ENCODE measurements around the gene MYO18A.

Gene MYO18A

DNA sequence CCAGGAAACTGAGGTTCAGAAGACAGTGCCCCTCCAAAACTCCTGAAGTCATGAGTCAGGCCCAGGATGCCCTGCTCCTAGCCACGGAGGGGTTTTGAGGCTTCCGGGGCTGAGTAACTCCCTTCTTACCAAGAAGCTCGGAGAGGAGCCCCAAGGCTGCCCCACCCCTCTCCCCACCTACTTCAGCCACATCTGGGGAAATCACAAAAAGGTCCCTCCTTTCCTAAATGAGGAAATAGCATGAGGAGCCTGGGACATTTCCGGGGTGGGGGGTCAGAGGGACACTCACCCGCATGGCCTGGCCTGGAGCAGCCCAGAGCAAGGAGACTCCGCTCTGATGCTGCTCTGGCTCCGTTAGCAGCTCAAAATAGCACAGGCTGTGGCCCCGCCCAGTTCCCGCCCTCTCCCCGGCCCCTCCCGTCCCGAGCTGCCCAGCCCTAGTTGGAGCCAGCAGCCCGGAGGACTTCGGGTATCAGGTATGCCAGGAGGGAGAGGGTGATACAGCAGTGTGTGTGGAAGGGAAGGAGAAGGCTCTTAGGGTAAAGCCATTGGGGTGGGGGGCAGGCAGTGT lies 40.1 kb downstream of the MYO18A start:
- peak overlapping the region; percentile 64; the same call in 1 of the 2 replicates for H3K4me3 ChIP-seq (ENCODE audit: low read length)
- no peak for TF ChIP-seq ZNF274 (IDR thresholded peaks at IDR 0.05; ENCODE audit: low read depth, low read length)

DNA sequence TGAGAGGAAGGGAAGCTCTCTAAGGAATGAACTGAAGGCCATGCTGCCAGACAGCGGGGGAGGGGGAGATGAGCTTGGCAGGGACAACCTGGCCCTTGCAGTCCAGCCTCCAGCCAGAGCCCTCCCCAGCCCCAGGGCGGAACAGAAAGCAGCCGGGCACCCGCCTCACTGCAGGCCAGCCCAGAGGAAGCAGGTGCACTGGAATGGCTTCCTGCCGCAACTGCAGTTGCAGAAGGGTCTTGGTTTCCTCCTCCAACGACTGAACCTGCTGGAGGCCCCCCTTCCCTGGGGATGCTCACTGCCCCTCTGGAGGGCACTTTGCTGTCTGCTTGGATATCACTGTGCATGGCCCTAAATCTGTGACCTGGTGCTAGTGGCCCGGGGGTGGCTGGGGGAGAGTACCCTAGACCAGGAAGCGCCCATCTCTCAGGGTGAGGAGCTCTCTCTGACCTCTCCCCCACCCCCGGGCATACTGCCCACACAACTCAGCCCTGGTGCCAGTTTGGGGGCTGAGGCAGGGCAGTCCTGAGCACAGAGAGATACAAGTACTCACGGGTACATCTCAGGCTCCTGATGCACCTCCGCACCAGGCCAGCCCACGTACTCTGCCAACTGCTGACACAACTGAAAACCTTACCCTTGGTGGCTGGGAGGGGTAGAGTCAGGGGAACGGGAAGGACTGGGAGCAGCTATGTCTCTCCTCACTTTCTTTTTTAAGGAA lies 41.1 kb downstream of the MYO18A start:
- peak overlapping the region; percentile 64; the same call in 1 of the 2 replicates for H3K4me3 ChIP-seq (ENCODE audit: low read length)
- TF ChIP-seq ZNF274 (IDR thresholded peaks at IDR 0.05; ENCODE audit: low read depth, low read length), result no peak

DNA sequence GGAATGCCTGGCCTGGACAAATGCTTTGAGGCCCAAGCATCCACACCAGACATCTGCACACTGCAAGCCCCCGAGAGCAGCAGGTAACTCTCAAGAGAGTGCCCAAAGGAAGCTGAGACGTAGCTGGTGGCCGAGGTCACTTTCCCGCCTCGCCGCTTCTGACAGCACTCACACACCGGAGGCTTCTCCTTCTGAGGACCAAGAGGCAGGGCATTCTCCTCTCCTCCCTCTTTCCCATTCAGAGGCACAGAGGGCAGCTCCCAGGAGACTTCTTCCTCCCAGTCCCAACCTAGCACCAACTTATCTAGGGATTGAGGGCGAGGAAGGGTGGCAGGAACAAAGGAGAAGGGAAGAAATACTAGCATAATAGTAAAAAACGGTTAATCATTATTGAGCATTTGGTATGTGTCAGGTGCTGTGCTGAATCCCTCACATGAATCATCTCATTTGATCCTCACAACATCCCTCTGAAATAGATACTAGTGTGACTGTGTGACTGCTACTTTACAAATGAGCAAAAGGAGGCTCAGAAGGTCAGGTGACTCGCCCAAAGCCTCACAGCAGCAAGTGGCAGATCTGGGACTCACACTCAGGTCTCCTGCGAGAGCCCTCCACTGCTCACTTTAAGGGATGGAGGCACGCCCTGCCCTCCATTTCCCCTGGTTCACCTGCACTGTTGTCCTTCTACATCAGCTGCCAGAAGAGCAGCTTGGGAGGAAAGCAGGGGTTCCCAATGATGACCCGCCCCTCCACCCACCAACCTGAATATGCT lies 41.8 kb downstream of the MYO18A start:
- TF ChIP-seq ZNF274 (IDR thresholded peaks at IDR 0.05; ENCODE audit: low read depth, low read length), result no peak
- H3K4me3 ChIP-seq (ENCODE audit: low read length), result peak overlapping the region; percentile 64; the same call in 1 of the 2 replicates

DNA sequence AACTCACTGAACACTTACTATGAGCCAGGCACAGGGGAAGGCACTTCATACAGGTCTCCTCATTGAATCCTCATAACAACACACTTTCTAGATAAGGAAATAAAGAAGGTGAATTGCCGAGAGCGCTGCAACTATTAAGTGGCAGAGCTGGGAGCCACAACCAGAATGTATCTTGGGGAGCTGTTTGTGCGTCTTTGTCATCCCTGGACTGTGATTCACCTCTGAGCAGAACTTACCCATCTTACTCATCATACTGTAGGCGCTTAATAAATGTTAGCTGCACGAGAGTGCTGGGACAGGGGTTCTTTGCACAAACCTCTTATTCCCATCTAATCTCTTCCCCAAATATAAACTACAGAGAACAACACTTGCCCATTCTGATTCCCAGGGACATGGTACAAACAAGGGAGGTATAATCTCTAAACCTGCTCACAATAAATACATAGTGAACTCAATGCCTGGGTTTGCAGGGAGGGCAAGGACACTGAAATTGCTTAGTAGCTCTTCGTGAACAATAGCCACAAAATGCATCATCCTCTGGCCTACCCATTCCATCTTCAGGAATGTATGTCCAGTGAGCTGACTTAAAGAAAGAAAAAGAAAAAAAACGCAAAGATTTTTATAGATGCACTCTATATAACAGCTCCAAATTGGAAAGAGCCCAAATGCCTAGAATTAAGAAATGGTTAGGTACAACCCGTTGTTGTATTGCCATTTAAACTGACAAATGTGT lies 43.0 kb downstream of the MYO18A start:
- TF ChIP-seq ZNF274 (IDR thresholded peaks at IDR 0.05; ENCODE audit: low read depth, low read length), result no peak
- no peak overlapping the region for H3K4me3 ChIP-seq (ENCODE audit: low read length)

DNA sequence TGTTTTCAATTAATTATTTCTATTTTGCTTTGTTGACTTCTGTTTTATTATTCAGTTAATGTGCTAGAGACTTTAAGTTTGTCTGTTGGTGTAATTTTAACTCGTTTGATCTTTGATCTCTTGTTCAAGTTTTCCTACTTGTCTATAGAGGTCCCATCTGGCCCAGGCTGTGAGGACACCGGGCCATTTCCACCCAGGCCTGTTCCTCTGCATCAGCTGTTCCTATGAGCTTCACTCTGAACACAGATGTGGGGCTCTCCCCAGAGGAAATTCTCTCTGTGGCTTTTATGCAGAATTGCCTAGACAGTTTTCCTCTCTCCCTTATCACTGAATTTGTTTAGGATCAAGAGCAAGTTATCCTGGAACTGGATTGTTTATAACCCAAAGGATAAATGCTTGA lies 44.7 kb downstream of the MYO18A start:
- TF ChIP-seq ZNF274 (IDR thresholded peaks at IDR 0.05; ENCODE audit: low read depth, low read length), result no peak
- no peak overlapping the region for H3K4me3 ChIP-seq (ENCODE audit: low read length)

DNA sequence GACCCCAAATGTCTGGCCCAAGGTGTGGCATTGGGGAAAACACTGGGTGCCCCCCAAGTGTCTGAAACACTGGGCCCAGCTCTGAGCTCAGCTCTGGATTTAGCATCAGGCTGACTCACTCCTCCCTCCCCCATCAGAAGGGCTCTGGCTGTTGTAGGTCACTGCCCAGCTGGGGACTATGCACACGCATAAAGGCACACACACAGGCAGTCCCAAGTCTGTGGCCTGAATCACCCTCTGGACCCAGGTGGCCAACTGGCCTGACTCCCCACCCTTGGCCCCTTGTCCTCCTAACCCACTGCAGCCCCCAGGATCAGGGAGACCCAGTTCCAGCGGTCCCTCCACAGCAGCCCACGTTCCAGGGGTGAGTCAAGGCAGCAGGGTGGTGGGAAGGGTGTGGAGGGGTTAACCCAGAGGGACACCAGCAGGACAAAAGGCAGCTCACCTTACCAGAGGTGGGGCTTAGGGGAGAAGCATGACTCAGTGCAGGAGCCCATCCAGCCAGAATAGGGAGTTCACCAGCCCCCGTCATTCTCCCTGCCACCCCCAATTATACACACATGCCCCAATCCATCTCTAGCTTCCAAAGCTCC lies 47.0 kb downstream of the MYO18A start:
- H3K4me3 ChIP-seq (ENCODE audit: low read length), result no peak overlapping the region
- no peak for TF ChIP-seq ZNF274 (IDR thresholded peaks at IDR 0.05; ENCODE audit: low read depth, low read length)

DNA sequence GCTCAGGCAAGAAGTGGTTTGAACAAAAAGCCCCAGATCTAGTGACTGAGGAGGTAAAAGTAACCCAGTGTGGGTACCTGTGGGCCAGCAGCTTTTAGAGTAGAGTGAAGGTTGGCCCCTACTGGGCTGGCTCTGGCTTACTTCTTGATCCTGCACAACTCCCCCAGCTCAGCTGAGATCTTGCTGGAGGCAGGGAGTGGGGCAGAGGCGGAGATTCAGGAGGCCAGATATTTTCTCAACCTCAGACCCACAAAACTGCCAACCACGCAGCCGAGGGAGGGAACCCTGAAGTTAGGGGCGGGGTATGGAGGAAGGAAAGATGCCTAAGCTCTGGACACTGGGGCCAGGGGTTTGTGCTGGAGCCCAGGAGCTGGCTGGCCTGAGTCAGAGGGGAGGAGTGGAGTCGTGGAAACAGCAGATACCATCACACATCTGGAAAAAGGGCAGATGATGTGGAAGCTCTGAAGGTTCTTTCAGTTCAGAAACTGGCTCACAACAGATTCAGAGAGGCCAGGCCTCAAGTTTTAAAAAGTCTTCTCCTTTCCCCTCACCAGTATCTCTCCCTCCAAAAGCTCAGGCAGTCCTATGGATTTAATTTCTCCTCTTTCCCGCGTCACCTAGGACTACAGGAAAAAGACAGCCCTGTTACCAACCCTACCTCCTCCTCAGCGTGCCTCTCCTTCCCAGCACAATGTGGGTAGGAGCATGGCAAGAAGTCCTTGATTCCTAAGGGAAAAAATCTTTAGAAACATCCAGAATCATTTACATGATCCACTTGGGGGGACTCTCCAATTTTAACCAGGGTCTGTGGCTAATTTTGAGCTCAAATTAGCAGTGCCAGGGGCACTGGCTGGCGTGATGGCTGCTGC lies 48.1 kb downstream of the MYO18A start:
- no peak overlapping the region for H3K4me3 ChIP-seq (ENCODE audit: low read length)
- no peak for TF ChIP-seq ZNF274 (IDR thresholded peaks at IDR 0.05; ENCODE audit: low read depth, low read length)

DNA sequence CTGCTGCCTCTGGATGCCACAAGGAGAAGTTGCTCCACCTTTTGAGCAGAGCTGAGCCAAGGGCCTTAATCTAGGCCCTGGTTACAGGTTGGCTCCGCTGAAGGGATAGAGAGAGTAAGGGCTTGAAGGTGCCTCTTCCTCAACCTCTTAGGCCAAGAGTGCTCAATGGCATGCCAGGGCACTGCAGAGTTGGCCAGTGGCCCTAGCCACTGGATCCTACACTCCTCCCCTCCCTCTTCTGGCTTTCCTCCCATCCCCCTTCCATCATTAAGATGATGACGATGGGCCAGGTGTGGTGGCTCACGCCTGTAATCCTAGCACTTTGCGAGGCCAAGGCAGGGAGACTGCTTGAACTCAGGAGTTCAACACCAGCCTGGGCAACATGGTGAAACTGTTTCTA lies 50.5 kb downstream of the MYO18A start:
- H3K4me3 ChIP-seq (ENCODE audit: low read length), result no peak overlapping the region
- TF ChIP-seq ZNF274 (IDR thresholded peaks at IDR 0.05; ENCODE audit: low read depth, low read length), result no peak

DNA sequence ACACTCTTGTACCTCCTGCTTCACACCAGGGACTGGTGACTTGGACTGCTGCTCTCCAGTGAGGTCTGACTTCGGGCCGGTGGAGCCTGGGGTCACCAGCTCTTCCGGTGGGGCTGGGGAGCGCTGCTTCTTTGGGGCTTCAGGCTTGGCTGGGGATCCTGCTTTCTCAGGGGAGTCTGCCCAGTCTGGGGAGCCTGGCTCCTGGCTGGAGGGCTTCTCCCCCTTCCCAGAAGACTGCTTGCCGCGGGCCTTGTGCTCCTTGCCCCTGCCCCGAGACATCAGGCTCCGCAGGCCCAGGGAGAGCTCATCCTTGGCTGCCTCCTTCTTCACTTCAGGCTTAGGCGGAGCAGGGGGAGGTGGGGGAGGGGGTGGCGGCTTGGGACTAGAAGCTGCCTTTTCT lies 52.4 kb downstream of the MYO18A start:
- H3K4me3 ChIP-seq (ENCODE audit: low read length), result no peak overlapping the region
- TF ChIP-seq ZNF274 (IDR thresholded peaks at IDR 0.05; ENCODE audit: low read depth, low read length), result no peak

DNA sequence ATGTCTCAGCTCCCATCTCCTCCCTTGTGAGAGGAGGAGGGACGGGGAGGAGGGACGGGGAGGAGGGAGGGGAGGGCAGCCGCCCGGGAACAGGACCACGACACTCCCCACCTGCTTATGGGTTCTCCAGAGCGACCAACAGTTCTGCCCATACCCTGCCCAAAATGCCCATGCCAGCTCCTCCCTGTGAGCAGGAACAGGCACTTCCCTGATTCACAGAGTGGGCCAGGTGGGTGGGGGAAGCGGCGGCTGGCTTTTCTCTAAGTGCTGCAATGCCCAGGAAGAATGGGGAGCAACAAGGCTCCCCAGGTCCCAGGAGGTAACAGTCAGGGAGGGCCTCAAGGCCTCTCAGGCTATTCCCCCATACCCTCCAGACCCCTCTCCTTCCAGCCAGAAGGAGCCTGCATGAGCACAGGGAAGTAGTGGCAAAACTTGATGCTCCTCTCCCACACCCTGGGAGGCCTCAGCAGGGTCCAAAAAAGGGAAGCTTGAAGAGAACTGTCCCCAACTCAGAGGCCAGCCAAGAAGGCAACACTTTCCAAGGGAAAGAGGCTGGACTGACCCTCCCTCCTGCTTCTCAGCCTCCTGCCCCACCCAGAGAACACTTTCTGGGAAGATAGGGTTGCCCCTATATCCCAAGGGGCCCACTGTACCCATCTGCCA lies 53.8 kb downstream of the MYO18A start:
- no peak for TF ChIP-seq ZNF274 (IDR thresholded peaks at IDR 0.05; ENCODE audit: low read depth, low read length)
- H3K4me3 ChIP-seq (ENCODE audit: low read length), result no peak overlapping the region

DNA sequence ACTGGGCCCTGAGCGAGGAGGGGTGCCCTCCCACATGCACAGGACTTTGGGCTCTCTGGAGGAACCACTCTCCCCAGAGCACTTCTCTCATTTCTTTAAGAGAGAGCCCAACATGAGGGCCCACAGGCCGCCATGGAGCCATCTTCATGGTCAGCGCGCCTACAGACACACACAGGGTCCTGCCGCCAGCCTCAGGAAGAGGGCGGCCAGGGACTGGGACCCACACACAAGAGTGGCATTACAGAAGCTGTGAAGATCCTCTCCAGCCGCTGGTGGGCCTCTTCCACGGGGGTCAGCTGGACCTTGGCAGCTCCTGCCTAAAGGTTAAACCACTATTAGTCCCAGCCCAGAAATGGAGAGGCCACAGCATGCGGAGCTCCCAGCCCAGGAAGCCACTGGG lies 54.5 kb downstream of the MYO18A start:
- TF ChIP-seq ZNF274 (IDR thresholded peaks at IDR 0.05; ENCODE audit: low read depth, low read length), result no peak

DNA sequence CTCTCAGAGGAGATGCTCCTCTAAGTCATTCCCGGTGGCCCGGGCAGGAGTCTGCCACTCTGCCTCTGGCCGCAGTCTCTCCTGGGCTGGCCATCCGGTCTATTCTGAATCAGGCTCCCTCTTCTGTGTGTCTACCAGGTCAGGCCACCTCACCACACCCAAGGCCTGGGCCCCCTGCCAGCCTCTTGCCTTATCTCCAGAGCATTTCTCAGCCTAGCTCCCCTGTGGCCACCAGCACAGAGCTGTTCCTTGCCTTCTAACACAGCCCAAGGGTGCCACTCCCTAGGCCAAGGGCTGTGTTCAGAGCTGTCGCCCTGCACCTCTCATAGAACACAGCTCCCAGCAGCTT lies 55.3 kb downstream of the MYO18A start:
- H3K4me3 ChIP-seq (ENCODE audit: low read length), result no peak overlapping the region
- TF ChIP-seq ZNF274 (IDR thresholded peaks at IDR 0.05; ENCODE audit: low read depth, low read length), result no peak

More for the DNA sequence above, 54.5 kb downstream of the MYO18A start:
- H3K4me3 ChIP-seq (ENCODE audit: low read length), result no peak overlapping the region

Data from GM08714 (cell line).